WTC11 (cell line): ENCODE measurements around the gene WDR72.

Source experiments
- CTCF ChIP-seq: fragments of 200-600 bp; IDR thresholded peaks from 2 replicates; pipeline ENCODE4 v1.8.0; 2022; ENCODE audit warnings: antibody characterized with exemption
- ESRRA ChIP-seq: sonication (generic); formaldehyde crosslinking; IDR thresholded peaks from 2 replicates; pipeline ENCODE4 v1.8.1; 2022; ENCODE audit warnings: mild to moderate bottlenecking, missing genetic modification reagents, borderline replicate concordance
- GABPB1 ChIP-seq: sonication (generic); formaldehyde crosslinking; IDR thresholded peaks from 2 replicates; pipeline ENCODE4 v1.8.1; 2023; ENCODE audit warnings: mild to moderate bottlenecking, missing genetic modification reagents
- JUN ChIP-seq: sonication (generic); formaldehyde crosslinking; IDR thresholded peaks from 2 replicates; pipeline ENCODE4 v1.8.0; 2023; ENCODE audit warnings: mild to moderate bottlenecking, missing genetic modification reagents
- MAX ChIP-seq: sonication (generic); formaldehyde crosslinking; IDR thresholded peaks from 2 replicates; pipeline ENCODE4 v1.8.0; 2022; ENCODE audit warnings: mild to moderate bottlenecking, missing genetic modification reagents
- RELA ChIP-seq: sonication (generic); formaldehyde crosslinking; IDR thresholded peaks from 2 replicates; pipeline ENCODE4 v1.8.1; 2022; ENCODE audit warnings: missing genetic modification reagents, mild to moderate bottlenecking, borderline replicate concordance
- SP1 ChIP-seq: sonication (generic); formaldehyde crosslinking; conservative IDR thresholded peaks from 2 replicates; pipeline ENCODE4 v1.8.1; 2022; ENCODE audit warnings: missing genetic modification reagents
- TEAD4 ChIP-seq: sonication (generic); formaldehyde crosslinking; IDR thresholded peaks from 2 replicates; pipeline ENCODE4 v1.8.0; 2022; ENCODE audit warnings: mild to moderate bottlenecking, missing genetic modification reagents
- USF1 ChIP-seq: sonication (generic); formaldehyde crosslinking; IDR thresholded peaks from 2 replicates; pipeline ENCODE4 v1.8.0; 2022; ENCODE audit warnings: mild to moderate bottlenecking, missing genetic modification reagents
- ZNF121 ChIP-seq: sonication (generic); formaldehyde crosslinking; IDR thresholded peaks from 2 replicates; pipeline ENCODE4 v1.8.0; 2023; ENCODE audit warnings: missing genetic modification reagents
- ZNF396 ChIP-seq: fragments of 250-450 bp; sonication (Bioruptor Pico); IDR thresholded peaks from 2 replicates; pipeline ENCODE4 v1.8.0; 2021; ENCODE audit warnings: mild to moderate bottlenecking, moderate library complexity, borderline replicate concordance
- ZNF512 ChIP-seq: sonication (generic); formaldehyde crosslinking; IDR thresholded peaks from 2 replicates; pipeline ENCODE4 v1.8.1; 2022; ENCODE audit warnings: missing genetic modification reagents, borderline replicate concordance

GRCh38 chr15:53757906-53758305 is 1.6 kb downstream of the WDR72 start:
- TF ChIP-seq MAX (CRISPR knock-in tag) (no peak), CTCF (no peak), ZNF121 (no peak), ESRRA (CRISPR knock-in tag) (no peak), USF1 (CRISPR knock-in tag) (no peak), ZNF512 (no peak), ZNF396 (CRISPR knock-in tag) (no peak), RELA (CRISPR knock-in tag) (no peak), JUN (CRISPR knock-in tag) (no peak), GABPB1 (no peak), SP1 (no peak), TEAD4 (CRISPR knock-in tag) (no peak)
